Ovary (tissue), 3 donors: ENCODE measurements around the gene SH2D6.

Experiments used
- EP300 ChIP-seq: sonication (generic); formaldehyde crosslinking; IDR thresholded peaks from one replicate; pipeline ENCODE4 v1.6.1; 2017; ENCODE audit warnings: antibody characterized with exemption
- TF ChIP-seq, protein P1 (sequence below), 3 donors: fragments of 450-650 bp in 2 of 3; fragments of 200-600 bp in 1 of 3; IDR thresholded peaks; one replicate each; pipeline versions ENCODE4 v1.5.1 to v1.8.0; 2016 to 2022; ENCODE audit warnings: antibody characterized with exemption in 3 of 3, mild to moderate bottlenecking in 1 of 3
- donor health status: DM: no; HTN: no; CAD: no.

DNA sequence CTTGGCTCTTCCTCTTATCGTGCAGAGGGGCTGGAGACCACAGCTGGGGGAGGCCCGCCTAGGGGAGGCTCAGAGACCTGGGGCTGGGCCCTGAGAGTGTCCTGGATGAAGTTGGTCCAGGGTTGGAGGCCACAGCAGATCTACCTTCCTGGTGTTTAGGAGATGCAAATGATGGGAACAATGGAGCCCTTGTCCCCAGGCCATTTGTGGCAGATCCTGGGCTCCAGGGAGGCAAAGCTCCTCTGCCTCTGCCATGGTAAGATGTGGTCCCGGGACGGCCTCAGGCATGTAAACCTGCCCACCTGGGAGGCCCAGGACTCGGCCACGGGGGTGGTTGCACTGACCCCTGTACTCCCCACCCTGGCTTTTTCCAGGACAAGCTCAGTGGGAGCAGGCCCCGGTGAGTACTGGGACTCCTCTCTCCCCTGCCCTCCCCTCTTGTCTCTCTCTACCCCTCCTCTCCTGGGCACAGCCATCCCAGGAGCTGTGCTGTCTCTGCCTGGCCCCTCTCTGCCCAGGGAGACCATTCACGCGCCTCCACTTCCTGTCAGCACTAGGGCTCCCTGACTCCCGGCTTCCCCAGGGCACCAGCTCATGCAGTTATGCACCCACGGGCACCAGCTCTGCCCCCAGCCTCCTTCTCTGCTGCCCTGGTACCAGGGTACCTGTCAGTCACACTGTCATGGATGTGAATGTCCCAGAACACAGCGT is 10.9 kb downstream of the SH2D6 start:
- TF ChIP-seq, protein P1, sequence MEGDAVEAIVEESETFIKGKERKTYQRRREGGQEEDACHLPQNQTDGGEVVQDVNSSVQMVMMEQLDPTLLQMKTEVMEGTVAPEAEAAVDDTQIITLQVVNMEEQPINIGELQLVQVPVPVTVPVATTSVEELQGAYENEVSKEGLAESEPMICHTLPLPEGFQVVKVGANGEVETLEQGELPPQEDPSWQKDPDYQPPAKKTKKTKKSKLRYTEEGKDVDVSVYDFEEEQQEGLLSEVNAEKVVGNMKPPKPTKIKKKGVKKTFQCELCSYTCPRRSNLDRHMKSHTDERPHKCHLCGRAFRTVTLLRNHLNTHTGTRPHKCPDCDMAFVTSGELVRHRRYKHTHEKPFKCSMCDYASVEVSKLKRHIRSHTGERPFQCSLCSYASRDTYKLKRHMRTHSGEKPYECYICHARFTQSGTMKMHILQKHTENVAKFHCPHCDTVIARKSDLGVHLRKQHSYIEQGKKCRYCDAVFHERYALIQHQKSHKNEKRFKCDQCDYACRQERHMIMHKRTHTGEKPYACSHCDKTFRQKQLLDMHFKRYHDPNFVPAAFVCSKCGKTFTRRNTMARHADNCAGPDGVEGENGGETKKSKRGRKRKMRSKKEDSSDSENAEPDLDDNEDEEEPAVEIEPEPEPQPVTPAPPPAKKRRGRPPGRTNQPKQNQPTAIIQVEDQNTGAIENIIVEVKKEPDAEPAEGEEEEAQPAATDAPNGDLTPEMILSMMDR (IDR thresholded peaks at IDR 0.05): no peak
- no peak for TF ChIP-seq EP300
